HCT116 (cell line): ENCODE data around the gene GPR26.

Experiments
- CTCF ChIP-seq, 3 experiments: fragments of 200-600 bp in 1 of 3; sonication (generic) in 1 of 3; IDR thresholded peaks in 2 of 3; conservative IDR thresholded peaks in 1 of 3; 2 replicates each; pipeline ENCODE4 v1.5.1; 2012 to 2017; ENCODE audit warnings: low read depth in 2 of 3, low read length in 2 of 3, antibody characterized with exemption in 1 of 3, borderline replicate concordance in 1 of 3, control low read depth in 1 of 3, mild to moderate bottlenecking in 1 of 3, mixed read lengths in 1 of 3, mixed run types in 1 of 3, moderate library complexity in 1 of 3; ENCODE audit not compliant: insufficient read depth in 1 of 3
- EZH2 ChIP-seq: fragments of 200-600 bp; sonication (generic); IDR thresholded peaks from 2 replicates; pipeline ENCODE4 v1.6.1; 2017; ENCODE audit warnings: antibody characterized with exemption, mixed run types
- EZH2phosphoT487 ChIP-seq: fragments of 200-600 bp; IDR thresholded peaks from 2 replicates; pipeline ENCODE4 v1.6.1; 2018; ENCODE audit warnings: antibody characterized with exemption, borderline replicate concordance
- POLR2A ChIP-seq: IDR thresholded peaks from 2 replicates; pipeline ENCODE4 v1.7.0; 2011; ENCODE audit warnings: borderline replicate concordance; ENCODE audit not compliant: insufficient read depth, insufficient read length; ENCODE audit errors: extremely low read depth
- TCF7L2 ChIP-seq: IDR thresholded peaks from 2 replicates; pipeline ENCODE4 v1.7.0; 2011; ENCODE audit warnings: borderline replicate concordance, inconsistent platforms; ENCODE audit not compliant: insufficient read depth, insufficient read length; ENCODE audit errors: extremely low read depth

DNA sequence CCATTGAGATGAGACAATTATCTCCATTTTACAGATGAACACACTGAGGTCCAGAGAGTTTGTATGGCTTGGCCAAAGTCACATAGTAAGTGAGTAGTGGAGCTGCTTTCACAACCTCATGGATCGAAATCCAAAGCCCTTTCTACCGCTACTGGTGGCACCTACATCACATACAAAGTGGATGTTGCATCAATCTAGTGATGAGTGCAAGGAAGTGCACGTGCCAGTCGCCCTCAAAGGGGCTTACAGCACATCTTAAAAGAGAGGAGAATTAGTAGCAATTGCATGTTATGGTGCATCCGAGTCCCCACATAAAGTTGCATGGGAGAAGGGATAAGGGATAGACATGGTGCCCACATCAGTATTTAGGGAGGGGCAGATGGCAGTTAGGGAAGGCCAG, 31.0 kb upstream of the GPR26 start:
- no peak for TF ChIP-seq TCF7L2
- TF ChIP-seq CTCF (IDR thresholded peaks at IDR 0.05 in 2 of 3, conservative IDR thresholded peaks at IDR 0.05 in 1 of 3; ENCODE audit: borderline replicate concordance in 1 of 3, insufficient read depth in 1 of 3, low read depth in 2 of 3, low read length in 2 of 3) = no peak
- TF ChIP-seq POLR2A = no peak
- no peak for TF ChIP-seq EZH2phosphoT487
- TF ChIP-seq EZH2 = no peak
